ENCODE results near the gene INIP. TPM values are rescaled to one million over a fixed set of nuclear protein-coding genes. Genes with fewer than 3 reads are reported as not detected.
"Not testable (repeated sequence)": the region's sequence is repeated elsewhere in the genome, so short reads cannot be mapped to it uniquely, and the experiment has no call there.

The INIP gene
- total RNA-seq, 1 experiment from 2014 or later: 24.5 TPM

- H3K27ac Mint-ChIP-seq: no peak overlapping the region; a peak in 1 of 7 replicates
- WGBS (ENCODE audit: extremely low coverage, insufficient read length, low lambda C conversion rate): no CpG with 5 or more reads among the region's 3 CpGs
- Histone ChIP-seq H3K79me1 (ENCODE audit: insufficient read depth, low read depth, low read length, poor library complexity, severe bottlenecking) (no peaks in the 10 kb centered on the region), H4K5ac (ENCODE audit: insufficient read length, low read depth, low read length) (no peak overlapping the region), H4K91ac (ENCODE audit: insufficient read length, low read depth, low read length) (no peak overlapping the region), H2BK15ac (ENCODE audit: low read depth, low read length) (no peak overlapping the region), H3K4me1 (ENCODE audit: insufficient read depth, low read length) (no peaks in the 10 kb centered on the region), H3K4me2 (ENCODE audit: insufficient read depth, insufficient read length, low read length) (no peak overlapping the region), H2BK20ac (ENCODE audit: low read depth, low read length, poor library complexity, severe bottlenecking) (no peak overlapping the region), H3K9me3 (ENCODE audit: control insufficient read depth, low read depth, low read length) (no peaks in the 10 kb centered on the region), H3K23ac (ENCODE audit: insufficient read length, low read depth, low read length) (no peak overlapping the region), H3K27ac (ENCODE audit: insufficient read length, low read depth, low read length) (no peak overlapping the region), H3T11ph (ENCODE audit: low read length) (no peak overlapping the region), H3K27me3 (ENCODE audit: insufficient read depth, low read length) (no peaks in the 10 kb centered on the region), H3K9ac (ENCODE audit: extremely low read depth, insufficient read length, low read length) (no peak overlapping the region), H3K79me2 (ENCODE audit: insufficient read depth, low read length) (no peaks in the 10 kb centered on the region; the same call in 1 of the 2 replicates), H4K20me1 (ENCODE audit: control insufficient read depth, insufficient read depth, insufficient read length) (no peaks in the 10 kb centered on the region), H2AK5ac (ENCODE audit: insufficient read length, low read length) (no peak overlapping the region), H3K23me2 (ENCODE audit: insufficient read length, low read depth, low read length, poor library complexity, severe bottlenecking) (no peaks in the 10 kb centered on the region), H2BK12ac (ENCODE audit: insufficient read length, low read depth, low read length) (no peak overlapping the region), H3K18ac (ENCODE audit: insufficient read length, low read depth, low read length) (no peak overlapping the region), H3K14ac (ENCODE audit: insufficient read depth, low read length) (no peak overlapping the region), H3K56ac (ENCODE audit: insufficient read length, low read depth, low read length) (no peak overlapping the region), H3K4ac (ENCODE audit: low read depth, low read length) (no peak overlapping the region), H4K8ac (replicated peaks; ENCODE audit: insufficient read length, low read depth, low read length) (no peak overlapping the region), H2AFZ (ENCODE audit: low read length) (no peak overlapping the region), H2BK120ac (ENCODE audit: low read depth, low read length, poor library complexity, severe bottlenecking) (no peak overlapping the region), H2BK5ac (ENCODE audit: insufficient read length, low read length) (no peak overlapping the region)
- DNase-seq: no peak
- no peaks in the 10 kb centered on the region for H3K27me3 Mint-ChIP-seq (ENCODE audit: low read depth)
- no peak overlapping the region for H3K4me3 Mint-ChIP-seq
- no peaks in the 10 kb centered on the region for H3K4me1 Mint-ChIP-seq
- H3K36me3 Mint-ChIP-seq (ENCODE audit: insufficient read depth in 1 of 3, low read depth in 3 of 3): no peaks in the 10 kb centered on the region
- H3K9me3 Mint-ChIP-seq: no peaks in the 10 kb centered on the region
- no peak for TF ChIP-seq CTCF (conservative IDR thresholded peaks at IDR 0.05)
Observed at GRCh38 chr9:112725961-112726360, 8.0 kb upstream of the INIP start.

GRCh38 chr9:112722749-112723148, 4.8 kb upstream of the INIP start:
- H2BK15ac ChIP-seq (ENCODE audit: low read depth, low read length); H2AFZ ChIP-seq (ENCODE audit: low read length); H3K9me3 Mint-ChIP-seq; H4K91ac ChIP-seq (ENCODE audit: insufficient read length, low read depth, low read length); H3K27ac Mint-ChIP-seq; H3K27me3 ChIP-seq (ENCODE audit: insufficient read depth, low read length); H3T11ph ChIP-seq (ENCODE audit: low read length); H2BK20ac ChIP-seq (ENCODE audit: low read depth, low read length, poor library complexity, severe bottlenecking); H3K4me1 Mint-ChIP-seq; H3K56ac ChIP-seq (ENCODE audit: insufficient read length, low read depth, low read length); H3K4ac ChIP-seq (ENCODE audit: low read depth, low read length); H3K79me2 ChIP-seq (ENCODE audit: insufficient read depth, low read length); H2BK120ac ChIP-seq (ENCODE audit: low read depth, low read length, poor library complexity, severe bottlenecking); DNase-seq; H3K9ac ChIP-seq (ENCODE audit: extremely low read depth, insufficient read length, low read length); H2AK5ac ChIP-seq (ENCODE audit: insufficient read length, low read length); H3K4me2 ChIP-seq (ENCODE audit: insufficient read depth, insufficient read length, low read length); H4K5ac ChIP-seq (ENCODE audit: insufficient read length, low read depth, low read length); H3K4me1 ChIP-seq (ENCODE audit: insufficient read depth, low read length); H3K23ac ChIP-seq (ENCODE audit: insufficient read length, low read depth, low read length); H2BK12ac ChIP-seq (ENCODE audit: insufficient read length, low read depth, low read length); H4K8ac ChIP-seq (replicated peaks; ENCODE audit: insufficient read length, low read depth, low read length); H3K4me3 Mint-ChIP-seq; H3K36me3 Mint-ChIP-seq (ENCODE audit: insufficient read depth in 1 of 3, low read depth in 3 of 3); H4K20me1 ChIP-seq (ENCODE audit: control insufficient read depth, insufficient read depth, insufficient read length); H3K14ac ChIP-seq (ENCODE audit: insufficient read depth, low read length); H3K18ac ChIP-seq (ENCODE audit: insufficient read length, low read depth, low read length); H3K23me2 ChIP-seq (ENCODE audit: insufficient read length, low read depth, low read length, poor library complexity, severe bottlenecking); H3K27me3 Mint-ChIP-seq (ENCODE audit: low read depth); H2BK5ac ChIP-seq (ENCODE audit: insufficient read length, low read length); H3K79me1 ChIP-seq (ENCODE audit: insufficient read depth, low read depth, low read length, poor library complexity, severe bottlenecking); H3K9me3 ChIP-seq (ENCODE audit: control insufficient read depth, low read depth, low read length); H3K27ac ChIP-seq (ENCODE audit: insufficient read length, low read depth, low read length): not testable (repeated sequence)
- WGBS (ENCODE audit: extremely low coverage, insufficient read length, low lambda C conversion rate): no CpG with 5 or more reads among the region's 3 CpGs

Measured in H9 (cell line).